Testis (tissue), 2 donors: Measurements from ENCODE around the gene CDK5RAP1.

ENCODE experiments used
- POLR2A ChIP-seq: fragments of 450-650 bp; IDR thresholded peaks from one replicate; pipeline ENCODE4 v1.6.1; 2017; ENCODE audit warnings: antibody characterized with exemption, mild to moderate bottlenecking, moderate library complexity
- TF ChIP-seq, protein P1 (sequence below), 3 experiments: fragments of 450-650 bp in 2 of 3; fragments of 200-600 bp in 1 of 3; sonication (generic) in 1 of 3; IDR thresholded peaks; one replicate each; pipeline ENCODE4 v1.5.1; 2016 to 2019; ENCODE audit warnings: antibody characterized with exemption in 3 of 3, mild to moderate bottlenecking in 2 of 3, moderate library complexity in 1 of 3

GRCh38 chr20:33415948-33416347 lies 14.6 kb upstream of the CDK5RAP1 start:
- TF ChIP-seq, protein P1, sequence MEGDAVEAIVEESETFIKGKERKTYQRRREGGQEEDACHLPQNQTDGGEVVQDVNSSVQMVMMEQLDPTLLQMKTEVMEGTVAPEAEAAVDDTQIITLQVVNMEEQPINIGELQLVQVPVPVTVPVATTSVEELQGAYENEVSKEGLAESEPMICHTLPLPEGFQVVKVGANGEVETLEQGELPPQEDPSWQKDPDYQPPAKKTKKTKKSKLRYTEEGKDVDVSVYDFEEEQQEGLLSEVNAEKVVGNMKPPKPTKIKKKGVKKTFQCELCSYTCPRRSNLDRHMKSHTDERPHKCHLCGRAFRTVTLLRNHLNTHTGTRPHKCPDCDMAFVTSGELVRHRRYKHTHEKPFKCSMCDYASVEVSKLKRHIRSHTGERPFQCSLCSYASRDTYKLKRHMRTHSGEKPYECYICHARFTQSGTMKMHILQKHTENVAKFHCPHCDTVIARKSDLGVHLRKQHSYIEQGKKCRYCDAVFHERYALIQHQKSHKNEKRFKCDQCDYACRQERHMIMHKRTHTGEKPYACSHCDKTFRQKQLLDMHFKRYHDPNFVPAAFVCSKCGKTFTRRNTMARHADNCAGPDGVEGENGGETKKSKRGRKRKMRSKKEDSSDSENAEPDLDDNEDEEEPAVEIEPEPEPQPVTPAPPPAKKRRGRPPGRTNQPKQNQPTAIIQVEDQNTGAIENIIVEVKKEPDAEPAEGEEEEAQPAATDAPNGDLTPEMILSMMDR (IDR thresholded peaks at IDR 0.05) = peak in 2 of 3 experiments; percentile 22 to 36
- no peak for TF ChIP-seq POLR2A
